ENCODE results near the gene FXYD4.

The FXYD4 gene

DNA sequence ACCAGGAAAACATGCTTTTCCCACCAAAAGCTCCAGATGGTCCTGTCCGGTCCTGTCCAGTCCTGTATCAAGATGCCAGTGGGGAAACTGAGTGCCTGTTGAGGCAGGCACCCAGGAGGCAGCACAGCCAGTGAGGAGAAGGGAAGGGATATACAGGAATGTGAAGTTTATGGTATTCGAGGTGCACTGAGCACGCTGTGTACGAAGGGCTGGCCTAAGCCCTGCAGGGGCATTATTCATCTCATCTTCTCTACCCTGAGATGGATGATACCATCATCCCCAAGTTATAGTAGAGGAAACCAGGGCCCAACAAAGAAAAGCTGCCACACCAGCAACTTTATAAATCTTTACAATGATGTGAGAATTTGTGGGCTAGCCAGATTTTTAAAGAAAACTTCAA, 23.4 kb upstream of the FXYD4 start:
- DNase-seq = no peak

- peak; percentile 19 for DNase-seq
These were observed 22.7 kb upstream of the FXYD4 start for GRCh38 chr10:43348511-43349312.

GRCh38 chr10:43350156-43350555, 21.3 kb upstream of the FXYD4 start:
- no peak for DNase-seq

DNA sequence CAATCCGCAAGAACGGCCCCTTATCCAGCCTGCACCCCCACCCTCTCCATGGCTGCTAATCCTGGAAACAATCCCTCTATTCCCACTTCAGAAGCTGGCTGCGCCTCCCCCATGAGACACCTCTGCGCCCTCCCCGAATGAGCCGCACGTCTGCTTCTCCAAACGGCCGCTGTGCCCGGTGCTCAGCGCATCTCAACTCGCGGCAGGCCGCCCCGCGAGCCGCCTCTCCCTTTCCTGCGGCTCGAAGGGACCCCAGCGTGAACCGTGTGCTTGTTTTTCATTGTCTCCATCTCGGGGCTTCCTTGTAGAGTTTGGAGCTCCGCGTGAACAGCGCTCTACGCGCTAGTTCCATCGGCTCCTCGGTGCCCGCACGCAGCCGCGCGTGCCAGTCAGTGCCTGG, 20.8 kb upstream of the FXYD4 start:
- DNase-seq = no peak

- DNase-seq = no peak
These were observed 20.1 kb upstream of the FXYD4 start for GRCh38 chr10:43351301-43351700.

- no peak for DNase-seq
These were observed 18.5 kb upstream of the FXYD4 start for GRCh38 chr10:43352951-43353350.

GRCh38 chr10:43353495-43354329, 17.7 kb upstream of the FXYD4 start:
- DNase-seq = no peak

- DNase-seq = no peak
These were observed 17.2 kb upstream of the FXYD4 start for GRCh38 chr10:43354330-43354635.

DNA sequence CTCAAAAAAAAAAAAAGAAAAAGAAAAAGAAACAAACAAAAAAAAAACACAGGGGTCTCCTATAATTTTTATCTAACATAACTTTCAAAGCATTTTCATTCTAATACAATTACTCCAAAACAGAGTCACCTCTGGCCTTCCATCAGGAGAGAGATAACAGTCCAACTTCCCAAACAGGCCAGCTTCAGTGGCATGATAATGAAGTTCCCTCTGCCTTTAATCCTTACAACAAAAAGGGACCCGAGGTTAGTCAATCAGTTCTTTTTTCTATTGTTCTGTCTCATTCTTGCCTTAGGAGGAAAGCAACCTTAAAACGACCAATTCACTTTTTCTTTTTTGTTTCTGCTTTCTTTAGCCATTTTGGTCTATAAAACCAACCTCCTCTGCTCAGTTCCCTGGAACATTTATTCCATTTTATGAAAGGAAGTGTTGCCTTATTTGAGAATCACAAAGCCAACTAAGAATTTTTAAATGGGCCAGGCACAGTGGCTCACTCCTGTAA, 16.5 kb upstream of the FXYD4 start:
- no peak for DNase-seq

DNA sequence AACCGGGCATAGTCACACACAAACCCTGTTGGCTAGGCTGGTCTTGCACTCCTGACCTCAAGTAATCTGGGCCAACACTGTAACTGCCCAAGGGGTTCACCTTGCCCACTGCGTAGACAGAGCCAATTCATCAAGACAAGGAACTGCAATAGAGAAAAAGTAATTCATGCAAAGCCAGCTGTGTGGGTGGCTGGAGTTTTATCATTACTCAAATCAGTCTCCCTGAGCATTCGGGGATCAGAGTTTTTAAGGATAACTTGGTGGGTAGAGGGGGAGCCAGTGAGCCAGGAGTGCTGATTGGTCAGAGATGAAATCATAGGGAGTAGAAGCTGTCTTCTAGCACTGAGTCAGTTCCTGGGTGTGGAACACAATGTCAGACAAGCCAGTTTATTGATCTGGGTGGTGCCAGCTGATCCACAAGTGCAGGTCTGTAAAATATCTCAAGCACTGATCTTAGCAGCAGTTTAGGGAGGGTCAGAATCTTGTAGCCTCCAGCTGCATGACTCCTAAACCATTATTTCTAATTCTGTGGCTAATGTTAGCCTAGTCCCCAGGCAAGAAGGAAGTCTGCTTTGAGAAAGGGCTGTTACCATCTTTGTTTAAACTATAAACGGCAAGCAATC, 15.6 kb upstream of the FXYD4 start:
- no peak for DNase-seq

- DNase-seq = no peak
These were observed 11.3 kb upstream of the FXYD4 start for GRCh38 chr10:43360086-43360485.

DNA sequence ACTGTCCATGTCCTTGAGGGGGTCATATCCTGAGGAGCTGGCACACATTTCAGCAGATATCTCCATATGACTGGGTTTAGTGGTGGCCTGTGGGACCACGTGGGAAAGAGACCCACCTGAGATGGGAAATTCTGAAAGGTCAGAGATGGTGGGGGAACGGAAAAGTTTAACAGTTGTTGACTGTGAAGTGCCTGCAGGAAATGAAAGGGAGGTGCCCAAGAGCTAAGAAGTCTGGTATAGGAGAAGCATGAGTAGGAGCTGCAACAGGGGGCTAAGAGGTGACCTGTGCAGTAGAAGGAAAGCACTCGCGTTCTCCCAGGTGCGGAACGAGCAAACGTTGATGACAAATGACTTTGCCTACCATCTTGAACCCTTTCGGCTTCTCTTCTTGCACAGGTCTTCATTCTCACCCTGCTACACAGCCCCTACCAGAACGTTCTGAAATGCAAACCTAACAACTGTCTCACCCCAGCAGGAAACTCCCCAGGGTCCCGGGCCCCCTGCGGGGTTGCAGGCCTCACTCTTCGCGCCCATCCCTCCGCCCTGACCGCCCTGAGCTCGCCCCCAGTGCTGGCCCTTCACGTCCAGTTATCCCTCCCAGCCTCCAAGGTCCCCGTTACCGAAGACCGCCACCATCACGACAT, 9.8 kb upstream of the FXYD4 start:
- no peak for DNase-seq

DNA sequence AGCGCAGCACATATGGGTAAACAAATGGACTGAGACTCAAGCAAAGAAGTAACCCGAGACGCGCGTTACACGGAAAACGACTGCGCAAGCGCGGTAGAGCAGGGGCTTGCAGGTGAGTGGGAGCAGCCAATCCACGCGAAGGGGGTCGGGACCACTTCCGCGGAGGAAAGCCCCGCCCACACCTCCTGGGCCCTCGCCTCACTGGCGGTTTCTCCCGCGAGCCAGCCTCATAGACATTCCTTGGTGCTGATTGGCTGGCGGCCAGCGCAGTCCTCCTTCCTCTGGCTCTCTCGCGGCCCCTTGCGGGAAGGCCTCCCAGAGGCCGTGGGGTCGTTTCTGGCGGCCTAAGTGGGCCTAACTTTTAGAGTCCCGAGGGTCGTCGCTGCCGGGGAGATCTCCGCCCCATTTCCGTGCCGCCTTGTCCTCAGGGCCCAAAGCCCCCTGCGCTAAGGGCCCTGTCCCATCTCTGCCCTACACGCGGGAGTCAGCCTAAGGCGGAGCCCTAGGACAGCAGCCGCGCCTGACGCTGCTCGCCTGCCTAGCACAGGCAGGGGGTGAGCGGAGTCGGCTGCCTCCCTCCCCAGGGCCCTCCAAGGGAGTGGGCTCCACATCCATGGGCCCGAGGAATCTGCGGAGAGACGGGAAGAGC, 9.1 kb upstream of the FXYD4 start:
- DNase-seq = no peak

DNA sequence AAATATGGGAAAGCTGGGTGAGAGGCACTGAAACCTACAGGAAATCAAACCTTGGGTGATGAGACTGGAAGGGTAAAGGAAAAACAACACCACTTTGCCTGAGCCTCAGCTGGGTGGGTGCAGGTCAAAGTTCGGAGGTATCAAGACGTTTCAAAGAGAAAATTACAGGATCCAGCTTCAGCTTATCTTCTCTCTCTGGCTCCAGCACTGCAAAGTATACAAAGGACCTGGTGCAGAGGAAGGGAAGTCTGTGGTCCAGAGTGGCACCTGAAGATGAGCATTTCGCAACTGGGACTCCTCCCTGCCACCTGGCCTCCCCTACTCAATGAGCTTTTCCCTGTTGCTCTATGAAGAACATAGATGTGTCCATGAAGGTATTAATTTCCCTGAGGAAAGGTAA, 6.4 kb upstream of the FXYD4 start:
- DNase-seq = no peak

DNA sequence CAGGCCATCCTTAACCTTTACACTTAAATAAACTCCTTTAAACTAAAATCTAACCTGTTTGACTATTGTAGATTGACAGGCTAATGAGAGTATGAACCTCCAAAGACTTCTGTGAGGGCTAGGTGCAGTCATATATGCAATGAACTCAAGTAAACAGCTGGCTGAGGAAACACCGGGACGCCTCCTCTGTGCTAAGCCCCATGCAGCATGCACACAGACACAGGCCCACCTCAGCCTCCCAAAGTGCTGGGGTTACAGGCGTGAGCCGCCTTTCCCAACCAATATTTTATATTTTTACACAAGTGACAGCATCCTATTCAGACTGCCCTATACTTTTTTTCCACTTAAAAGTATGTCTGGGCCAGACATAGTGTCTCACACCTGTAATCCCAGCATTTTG, 1.5 kb upstream of the FXYD4 start:
- DNase-seq = no peak

DNA sequence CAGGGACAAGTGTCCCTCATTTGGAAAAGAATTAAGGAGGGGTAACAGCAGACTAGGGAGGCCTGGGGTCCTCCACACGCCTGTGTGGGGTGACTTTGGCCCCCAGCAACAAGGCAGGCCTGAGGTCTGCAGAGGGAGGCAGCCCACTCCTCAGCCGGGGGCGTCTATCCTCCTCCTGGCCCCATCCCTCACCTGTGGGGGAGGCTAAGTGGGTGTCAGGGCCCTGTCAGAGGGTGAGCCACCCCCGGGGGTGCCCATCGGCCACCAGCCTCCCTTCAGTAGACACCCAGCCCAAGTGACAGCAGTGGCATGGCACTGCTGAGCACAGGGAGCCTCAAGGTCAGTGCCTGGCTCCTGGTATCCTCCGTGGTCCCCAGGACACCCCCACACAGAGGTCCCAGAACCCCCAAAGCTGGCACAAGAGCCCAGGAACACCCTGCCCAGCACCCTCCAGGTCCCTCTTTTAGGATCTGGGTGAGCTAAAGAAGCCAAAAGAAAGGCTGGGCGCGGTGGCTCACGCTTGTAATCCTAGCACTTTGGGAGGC, 693 bp upstream of the FXYD4 start:
- no peak for DNase-seq

- no peak for DNase-seq
These were observed 1.4 kb downstream of the FXYD4 start for GRCh38 chr10:43372765-43373361.

- DNase-seq = no peak
These were observed 2.0 kb downstream of the FXYD4 start for GRCh38 chr10:43373461-43373860.

DNA sequence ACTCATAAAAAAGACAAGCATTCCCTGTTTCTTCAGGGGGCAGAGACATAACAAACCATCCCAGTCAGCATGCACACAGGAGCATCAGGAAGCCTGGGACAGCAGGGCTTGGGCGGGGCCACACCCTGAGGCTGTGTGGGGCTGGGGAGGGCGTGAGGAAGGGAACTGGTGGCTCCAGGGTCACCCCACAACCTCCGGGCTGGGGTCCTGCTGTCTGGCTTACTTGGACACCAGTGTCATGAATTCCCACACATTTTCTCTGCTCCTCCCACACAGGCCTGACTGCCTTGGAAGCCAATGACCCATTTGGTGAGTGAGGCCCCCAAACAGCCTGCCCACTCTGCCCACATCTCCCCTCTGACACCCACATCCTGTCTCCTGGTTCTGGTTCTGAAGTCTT, 2.8 kb downstream of the FXYD4 start:
- no peak for DNase-seq

DNA sequence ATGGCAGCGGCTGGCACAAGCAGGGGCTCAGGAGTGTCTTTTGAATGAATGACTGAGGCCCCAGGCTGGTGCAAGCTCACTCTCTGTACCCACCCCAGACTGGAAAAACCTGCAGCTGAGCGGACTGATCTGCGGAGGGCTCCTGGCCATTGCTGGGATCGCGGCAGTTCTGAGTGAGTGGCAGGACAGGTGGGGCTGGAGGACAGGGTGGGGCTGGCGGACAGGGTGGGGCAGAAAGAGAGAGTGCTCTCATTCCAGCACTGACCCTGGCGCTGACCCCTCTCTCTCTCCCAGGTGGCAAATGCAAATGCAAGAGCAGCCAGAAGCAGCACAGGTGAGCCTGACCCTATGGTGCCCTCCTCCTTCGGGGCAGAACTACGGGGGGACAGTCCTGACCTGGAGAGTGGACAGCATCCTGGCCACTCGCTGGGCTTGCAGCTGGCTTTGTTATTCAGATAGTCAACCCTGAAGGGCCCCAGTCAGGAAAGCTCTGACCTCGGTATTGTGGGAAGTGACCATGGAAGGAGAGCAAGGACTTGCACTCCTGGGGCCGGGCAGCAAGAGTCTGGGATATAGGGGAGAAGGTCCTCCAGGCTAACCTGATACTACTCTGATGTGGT, 4.1 kb downstream of the FXYD4 start:
- DNase-seq = no peak

- DNase-seq = no peak
These were observed 4.7 kb downstream of the FXYD4 start for GRCh38 chr10:43376046-43376635.
